Mesodermal cell (in vitro differentiated cells): Measurements from ENCODE around the gene KLHL35. TPM values are rescaled to one million over a fixed set of nuclear protein-coding genes. Genes with fewer than 3 reads are reported as not detected.

Experiments
- H3K27ac ChIP-seq: 2 replicates; pipeline ENCODE4 v1.7.0; 2013; ENCODE audit warnings: mild to moderate bottlenecking, low read depth, low read length, moderate library complexity; ENCODE audit not compliant: severe bottlenecking
- H3K36me3 ChIP-seq: 2 replicates; pipeline ENCODE4 v1.7.1; 2013; ENCODE audit warnings: mild to moderate bottlenecking, low read length, moderate library complexity; ENCODE audit not compliant: control insufficient read depth, insufficient read depth
- H3K4me1 ChIP-seq: one replicate; pipeline ENCODE4 v1.7.1; 2013; ENCODE audit warnings: mild to moderate bottlenecking, low read length; ENCODE audit not compliant: insufficient read depth, control insufficient read depth, poor library complexity, severe bottlenecking
- H3K4me3 ChIP-seq: 2 replicates; pipeline ENCODE4 v1.7.0; 2013; ENCODE audit warnings: low read length, control low read depth, mild to moderate bottlenecking; ENCODE audit not compliant: insufficient read depth, poor library complexity, severe bottlenecking; ENCODE audit errors: extremely low read depth
- H3K9me3 ChIP-seq: 2 replicates; pipeline ENCODE4 v1.7.1; 2013; ENCODE audit warnings: mild to moderate bottlenecking, low read length, moderate library complexity; ENCODE audit not compliant: control insufficient read depth
- WGBS, 2 experiments: methylation state at CpG; one replicate each; pipeline ENCODE4 v1.1.5; 2013; ENCODE audit warnings: missing lambda C conversion rate in 2 of 2; ENCODE audit not compliant: insufficient coverage in 2 of 2; 5-methylcytosine and 5-hydroxymethylcytosine counted together
- polyA plus RNA-seq, 2 experiments: library from polyadenylated mRNA; stranded (reverse); fragments of 50-300 nt; gene quantifications; one replicate each; pipeline ENCODE4 v1.2.3, GENCODE V29; 2013

KLHL35 gene
- 0.96 TPM for polyA plus RNA-seq (2013, experiment 1 of 2)
- polyA plus RNA-seq (2013, experiment 2 of 2) = 0.35 TPM

GRCh38 chr11:75432911-75433321, at the start of gene KLHL35:
Gene KLHL35, minus strand, starts transcription at chr11:75433203. Its CDS starts 2,574 bp downstream, at chr11:75430629.
- WGBS, 2 experiments = 33 to 34% methylated on average over 7 to 13 of the region's 14 CpGs
- H3K4me1 ChIP-seq = peaks cover 6% of the 10 kb centered on the region
- H3K27ac ChIP-seq = no peak within 1 kb of the TSS
- H3K36me3 ChIP-seq = no peaks in the 10 kb centered on the region
- H3K4me3 ChIP-seq = no peak within 1 kb of the TSS
- peaks cover 10% of the 10 kb centered on the region for H3K9me3 ChIP-seq

- Histone ChIP-seq H3K9me3 (no peaks in the 10 kb centered on the region), H3K4me3 (no peak overlapping the region), H3K27ac (no peak overlapping the region), H3K36me3 (no peaks in the 10 kb centered on the region), H3K4me1 (peaks cover under 1% of the 10 kb centered on the region)
- 83 to 90% methylated on average over 6 to 7 of the region's 12 CpGs for WGBS, 2 experiments
These were observed 49.1 kb upstream of the KLHL35 start for GRCh38 chr11:75481922-75482606.

GRCh38 chr11:75481223-75481921, 48.4 kb upstream of the KLHL35 start:
- H3K36me3 ChIP-seq = no peaks in the 10 kb centered on the region
- no peaks in the 10 kb centered on the region for H3K9me3 ChIP-seq
- WGBS, 2 experiments = 80 to 83% methylated on average over 2 of the region's 9 CpGs
- H3K4me3 ChIP-seq = no peak overlapping the region
- peaks cover 7% of the 10 kb centered on the region for H3K4me1 ChIP-seq
- H3K27ac ChIP-seq = no peak overlapping the region

- no peak overlapping the region for H3K4me3 ChIP-seq
- no peaks in the 10 kb centered on the region for H3K9me3 ChIP-seq
- no peaks in the 10 kb centered on the region for H3K36me3 ChIP-seq
- WGBS, 2 experiments = 93 to 94% methylated on average over 7 to 9 of the region's 10 CpGs
- peaks cover 16% of the 10 kb centered on the region for H3K4me1 ChIP-seq
- H3K27ac ChIP-seq = no peak overlapping the region
These were observed 47.5 kb upstream of the KLHL35 start for GRCh38 chr11:75480185-75481175.

- Histone ChIP-seq H3K4me3 (no peak overlapping the region), H3K4me1 (peaks cover 18% of the 10 kb centered on the region), H3K9me3 (no peaks in the 10 kb centered on the region), H3K36me3 (no peaks in the 10 kb centered on the region), H3K27ac (no peak overlapping the region)
- 81 to 100% methylated on average over 2 to 4 of the region's 4 CpGs for WGBS, 2 experiments
These were observed 46.7 kb upstream of the KLHL35 start for GRCh38 chr11:75479597-75480145.

- WGBS, 2 experiments = 86 to 96% methylated on average over 4 of the region's 5 CpGs
- peaks cover 19% of the 10 kb centered on the region for H3K4me1 ChIP-seq
- no peak overlapping the region for H3K27ac ChIP-seq
- no peak overlapping the region for H3K4me3 ChIP-seq
- H3K36me3 ChIP-seq = no peaks in the 10 kb centered on the region
- H3K9me3 ChIP-seq = no peaks in the 10 kb centered on the region
These were observed 46.0 kb upstream of the KLHL35 start for GRCh38 chr11:75478783-75479596.

- WGBS, 2 experiments = 91 to 93% methylated on average over 10 to 12 of the region's 12 CpGs
- Histone ChIP-seq H3K9me3 (no peaks in the 10 kb centered on the region), H3K27ac (no peak overlapping the region), H3K4me1 (peaks cover 23% of the 10 kb centered on the region), H3K4me3 (no peak overlapping the region), H3K36me3 (no peaks in the 10 kb centered on the region)
These were observed 44.6 kb upstream of the KLHL35 start for GRCh38 chr11:75477614-75477935.

- no peak overlapping the region for H3K4me3 ChIP-seq
- peak overlapping the region; percentile 45 for H3K27ac ChIP-seq
- no peaks in the 10 kb centered on the region for H3K36me3 ChIP-seq
- no peaks in the 10 kb centered on the region for H3K9me3 ChIP-seq
- H3K4me1 ChIP-seq = peaks cover 29% of the 10 kb centered on the region
- WGBS, 2 experiments = 69 to 81% methylated on average over 6 to 8 of the region's 10 CpGs
These were observed 44.0 kb upstream of the KLHL35 start for GRCh38 chr11:75476739-75477613.
